Stomach (tissue), 4 donors: ENCODE measurements around the gene ROBO1.

Source experiments
- CTCF ChIP-seq, 7 experiments: fragments of 450-650 bp in 4 of 7; fragments of 200-600 bp in 3 of 7; sonication (generic) in 3 of 7; IDR thresholded peaks; one replicate each; pipeline ENCODE4 v1.5.1; 2016 to 2019; ENCODE audit warnings: antibody characterized with exemption in 7 of 7, control low read depth in 2 of 7, mild to moderate bottlenecking in 1 of 7
- POLR2AphosphoS5 ChIP-seq, 3 donors: sonication (generic); formaldehyde crosslinking; IDR thresholded peaks; one replicate each; pipeline ENCODE4 v1.6.1; 2016; ENCODE audit warnings: antibody characterized with exemption in 3 of 3

DNA sequence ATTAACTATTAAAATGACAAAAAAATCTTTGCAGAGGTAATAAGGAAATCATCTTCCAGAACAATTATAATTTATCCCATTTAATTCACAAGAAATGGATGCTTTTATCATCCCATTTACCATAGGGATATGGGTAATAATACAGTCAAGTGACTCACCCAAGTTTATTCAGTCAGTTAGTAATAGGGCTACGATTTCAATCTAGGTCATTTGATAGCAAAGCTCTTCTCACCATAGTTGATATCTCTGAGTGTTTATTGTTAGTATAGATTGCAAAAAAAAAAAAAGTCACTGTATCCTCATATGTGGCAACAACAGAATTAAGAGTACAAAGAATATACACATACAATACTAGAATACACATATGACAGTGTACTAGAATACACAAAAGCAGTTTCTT, 797.1 kb downstream of the ROBO1 start:
- no peak for TF ChIP-seq POLR2AphosphoS5 (IDR thresholded peaks at IDR 0.05)
- no peak for TF ChIP-seq CTCF (IDR thresholded peaks at IDR 0.05)
